Measurements from ENCODE around the gene NEB.

DNA sequence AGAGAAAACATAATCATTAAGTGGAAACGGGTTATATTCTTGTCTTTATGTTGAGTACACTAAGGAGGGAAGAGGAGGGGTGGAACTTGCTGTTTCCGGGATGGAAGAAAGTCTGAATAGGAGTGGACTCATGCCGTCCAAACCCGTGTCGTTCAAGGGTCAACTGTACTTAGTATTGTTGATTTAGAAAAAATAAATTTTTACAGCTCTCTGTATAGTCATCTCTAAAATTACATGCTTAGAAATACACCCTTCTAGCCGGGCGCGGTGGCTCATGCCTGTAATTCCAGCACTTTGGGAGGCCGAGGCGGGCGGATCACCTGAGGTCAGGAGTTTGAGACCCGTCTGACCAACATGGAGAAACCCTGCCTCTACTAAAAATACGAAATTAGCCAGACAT lies 295.1 kb downstream of the NEB start:
- TF ChIP-seq RAD21 (IDR thresholded peaks at IDR 0.05; ENCODE audit: low read length) (no peak), POLR2A (IDR thresholded peaks at IDR 0.05; ENCODE audit: low read depth, low read length) (no peak), CEBPB (IDR thresholded peaks at IDR 0.05; ENCODE audit: low read depth, low read length) (no peak), MAFK (IDR thresholded peaks at IDR 0.05; ENCODE audit: low read depth, low read length) (no peak), CHD1 (IDR thresholded peaks at IDR 0.05; ENCODE audit: low read depth, low read length) (no peak), NFE2L2 (IDR thresholded peaks at IDR 0.05; ENCODE audit: low read depth, low read length) (no peak), SMC3 (IDR thresholded peaks at IDR 0.05; ENCODE audit: low read depth, low read length) (no peak), BHLHE40 (IDR thresholded peaks at IDR 0.05; ENCODE audit: low read depth, low read length) (no peak), RFX5 (IDR thresholded peaks at IDR 0.05; ENCODE audit: low read depth, low read length) (no peak), RCOR1 (IDR thresholded peaks at IDR 0.05; ENCODE audit: insufficient replicate concordance, low read length) (no peak)
- TF ChIP-seq, protein P1, sequence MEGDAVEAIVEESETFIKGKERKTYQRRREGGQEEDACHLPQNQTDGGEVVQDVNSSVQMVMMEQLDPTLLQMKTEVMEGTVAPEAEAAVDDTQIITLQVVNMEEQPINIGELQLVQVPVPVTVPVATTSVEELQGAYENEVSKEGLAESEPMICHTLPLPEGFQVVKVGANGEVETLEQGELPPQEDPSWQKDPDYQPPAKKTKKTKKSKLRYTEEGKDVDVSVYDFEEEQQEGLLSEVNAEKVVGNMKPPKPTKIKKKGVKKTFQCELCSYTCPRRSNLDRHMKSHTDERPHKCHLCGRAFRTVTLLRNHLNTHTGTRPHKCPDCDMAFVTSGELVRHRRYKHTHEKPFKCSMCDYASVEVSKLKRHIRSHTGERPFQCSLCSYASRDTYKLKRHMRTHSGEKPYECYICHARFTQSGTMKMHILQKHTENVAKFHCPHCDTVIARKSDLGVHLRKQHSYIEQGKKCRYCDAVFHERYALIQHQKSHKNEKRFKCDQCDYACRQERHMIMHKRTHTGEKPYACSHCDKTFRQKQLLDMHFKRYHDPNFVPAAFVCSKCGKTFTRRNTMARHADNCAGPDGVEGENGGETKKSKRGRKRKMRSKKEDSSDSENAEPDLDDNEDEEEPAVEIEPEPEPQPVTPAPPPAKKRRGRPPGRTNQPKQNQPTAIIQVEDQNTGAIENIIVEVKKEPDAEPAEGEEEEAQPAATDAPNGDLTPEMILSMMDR (conservative IDR thresholded peaks at IDR 0.05; ENCODE audit: low read depth, low read length): no peak
- TF ChIP-seq, protein P2, sequence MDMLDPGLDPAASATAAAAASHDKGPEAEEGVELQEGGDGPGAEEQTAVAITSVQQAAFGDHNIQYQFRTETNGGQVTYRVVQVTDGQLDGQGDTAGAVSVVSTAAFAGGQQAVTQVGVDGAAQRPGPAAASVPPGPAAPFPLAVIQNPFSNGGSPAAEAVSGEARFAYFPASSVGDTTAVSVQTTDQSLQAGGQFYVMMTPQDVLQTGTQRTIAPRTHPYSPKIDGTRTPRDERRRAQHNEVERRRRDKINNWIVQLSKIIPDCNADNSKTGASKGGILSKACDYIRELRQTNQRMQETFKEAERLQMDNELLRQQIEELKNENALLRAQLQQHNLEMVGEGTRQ (IDR thresholded peaks at IDR 0.05; ENCODE audit: low read depth, low read length): no peak
- TF ChIP-seq, protein P3, sequence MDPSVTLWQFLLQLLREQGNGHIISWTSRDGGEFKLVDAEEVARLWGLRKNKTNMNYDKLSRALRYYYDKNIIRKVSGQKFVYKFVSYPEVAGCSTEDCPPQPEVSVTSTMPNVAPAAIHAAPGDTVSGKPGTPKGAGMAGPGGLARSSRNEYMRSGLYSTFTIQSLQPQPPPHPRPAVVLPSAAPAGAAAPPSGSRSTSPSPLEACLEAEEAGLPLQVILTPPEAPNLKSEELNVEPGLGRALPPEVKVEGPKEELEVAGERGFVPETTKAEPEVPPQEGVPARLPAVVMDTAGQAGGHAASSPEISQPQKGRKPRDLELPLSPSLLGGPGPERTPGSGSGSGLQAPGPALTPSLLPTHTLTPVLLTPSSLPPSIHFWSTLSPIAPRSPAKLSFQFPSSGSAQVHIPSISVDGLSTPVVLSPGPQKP (IDR thresholded peaks at IDR 0.05; ENCODE audit: borderline replicate concordance, low read depth, low read length): no peak

Data from IMR-90 (cell line).